Glomerular visceral epithelial cell (primary cell): ENCODE measurements around the gene ATP5PO.
"Not testable (repeated sequence)": the region's sequence is repeated elsewhere in the genome, so short reads cannot be mapped to it uniquely, and the experiment has no call there.

Source experiments
- DNase-seq: peaks from one replicate; pipeline ENCODE4 v3.0.0-alpha.2; 2016; ENCODE audit errors: extremely low spot score

Gene ATP5PO

DNA sequence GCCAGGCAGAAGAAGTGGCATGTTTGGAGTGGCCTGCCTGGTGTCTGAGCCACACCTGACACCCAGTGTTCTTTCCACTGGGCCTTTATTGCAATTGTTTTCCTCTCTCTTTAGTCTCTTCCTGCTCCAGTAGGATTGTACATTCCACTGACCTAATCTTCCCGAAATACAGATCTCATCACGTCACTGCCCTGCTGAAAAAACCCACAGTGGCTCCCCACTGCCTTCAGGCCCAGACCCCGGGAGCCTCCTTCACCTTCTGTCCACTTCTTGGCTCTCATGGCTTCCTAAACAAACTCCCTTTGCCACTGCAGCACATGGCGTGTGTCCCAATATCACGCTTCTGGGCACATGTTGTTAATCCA is 25.3 kb upstream of the ATP5PO start:
- no peak for DNase-seq

DNA sequence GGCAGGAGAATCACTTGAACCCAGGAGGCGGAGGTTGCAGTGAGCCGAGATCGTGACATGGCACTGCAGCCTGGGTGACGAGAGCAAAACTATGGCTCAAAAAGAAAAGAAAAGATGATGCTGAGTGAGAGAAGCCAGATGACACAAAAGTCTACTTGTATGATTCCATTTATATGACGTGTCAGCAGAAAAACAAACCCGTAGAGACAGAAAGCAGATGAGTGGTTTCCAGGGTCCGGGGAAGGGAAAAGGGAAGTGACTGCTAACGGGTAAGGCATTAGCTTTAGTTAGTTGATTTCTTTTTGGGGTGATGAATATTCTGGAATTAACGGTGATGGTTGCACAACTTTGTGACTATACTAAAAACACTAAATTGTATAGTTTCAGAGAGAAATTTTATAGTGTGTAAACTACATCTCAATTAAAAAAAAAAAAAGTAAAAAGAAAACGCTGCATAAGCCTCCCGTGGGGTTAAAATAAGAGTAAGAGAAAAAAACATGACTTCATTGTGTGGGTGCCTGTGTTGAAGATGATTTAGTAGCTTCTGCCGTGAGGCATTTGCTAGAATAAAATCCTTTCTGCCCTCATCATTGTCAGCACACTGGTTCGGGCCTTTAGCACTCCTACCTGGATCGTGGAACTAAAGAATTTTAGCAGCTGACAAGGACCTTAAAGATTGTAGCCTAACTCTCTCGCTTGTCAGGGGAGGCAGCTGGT is 24.7 kb upstream of the ATP5PO start:
- DNase-seq, result no peak

DNA sequence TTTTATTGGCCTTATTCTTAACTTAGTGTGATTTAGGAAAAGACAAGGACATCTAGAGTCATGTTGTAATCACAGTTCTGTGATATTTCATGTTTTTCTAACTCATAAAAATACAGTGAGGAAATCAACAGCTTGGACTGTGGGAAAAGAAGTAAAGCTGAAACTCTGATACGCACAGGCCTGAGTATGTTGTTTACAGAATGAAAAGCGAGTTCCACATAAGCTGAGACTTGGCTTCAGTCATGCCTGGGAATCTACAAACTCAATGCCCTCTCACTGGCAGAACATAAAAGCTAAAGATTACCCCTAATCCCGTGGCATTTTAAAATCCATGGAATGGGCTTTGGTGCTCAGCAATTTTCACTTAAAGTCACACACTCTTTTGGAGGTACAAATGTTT is 23.6 kb upstream of the ATP5PO start:
- no peak for DNase-seq

DNA sequence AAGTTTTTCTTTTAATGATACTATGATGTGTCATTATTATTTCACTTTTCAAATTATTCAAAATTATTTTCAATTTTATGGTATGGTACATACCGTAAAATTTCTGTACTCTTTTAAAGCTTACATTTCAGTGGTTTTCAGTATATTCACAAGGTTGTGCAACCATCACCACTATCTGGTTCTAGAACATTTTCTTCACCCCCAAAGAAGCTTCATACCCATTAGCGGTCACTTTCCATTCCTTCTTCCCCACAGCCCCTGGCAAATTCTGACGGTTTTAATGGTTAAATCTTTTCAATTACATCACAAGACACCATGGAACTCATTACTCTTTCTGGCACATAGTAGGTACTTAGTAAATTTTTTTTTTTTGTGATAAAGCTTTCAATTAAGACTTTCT is 22.8 kb upstream of the ATP5PO start:
- DNase-seq, result no peak

DNA sequence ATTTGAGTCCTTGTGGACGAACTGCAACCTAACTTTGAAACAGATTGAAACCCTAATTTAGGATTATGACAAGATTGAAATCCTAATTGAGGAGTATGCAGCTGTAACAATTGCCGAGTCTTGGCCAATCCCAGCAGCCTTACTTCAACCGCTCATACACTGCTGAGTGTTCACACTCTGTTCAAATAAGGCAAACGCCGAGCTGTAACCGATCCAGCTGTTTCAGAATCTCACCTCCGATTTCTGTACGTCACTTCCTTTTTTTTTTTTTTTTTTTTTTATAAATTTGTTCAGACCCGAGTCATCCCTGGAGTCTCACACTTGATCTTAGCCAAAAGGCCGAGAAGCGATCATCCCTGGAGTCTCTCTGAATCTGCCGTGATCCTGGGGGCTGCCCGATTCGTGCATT is 22.3 kb upstream of the ATP5PO start:
- DNase-seq, result no peak

DNA sequence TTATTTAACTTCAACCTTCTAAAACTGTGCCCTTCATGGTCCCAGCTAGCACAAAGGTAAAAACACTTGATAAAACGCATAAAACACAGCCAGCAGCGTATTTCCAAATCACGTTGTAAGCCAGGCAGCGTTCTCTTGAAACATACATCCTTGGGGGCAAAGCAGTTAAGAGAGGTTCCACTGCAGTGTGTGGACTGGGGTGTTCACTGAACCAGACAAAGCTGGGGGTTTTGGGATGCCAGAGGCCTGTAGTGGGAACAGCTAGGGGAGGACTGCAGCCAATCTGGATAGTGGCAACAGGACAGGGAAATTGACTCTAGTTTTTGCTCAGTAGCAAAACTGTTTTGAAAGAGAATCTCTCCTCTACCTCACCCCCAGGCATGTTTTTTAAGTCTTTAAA is 21.5 kb upstream of the ATP5PO start:
- DNase-seq, result no peak

DNA sequence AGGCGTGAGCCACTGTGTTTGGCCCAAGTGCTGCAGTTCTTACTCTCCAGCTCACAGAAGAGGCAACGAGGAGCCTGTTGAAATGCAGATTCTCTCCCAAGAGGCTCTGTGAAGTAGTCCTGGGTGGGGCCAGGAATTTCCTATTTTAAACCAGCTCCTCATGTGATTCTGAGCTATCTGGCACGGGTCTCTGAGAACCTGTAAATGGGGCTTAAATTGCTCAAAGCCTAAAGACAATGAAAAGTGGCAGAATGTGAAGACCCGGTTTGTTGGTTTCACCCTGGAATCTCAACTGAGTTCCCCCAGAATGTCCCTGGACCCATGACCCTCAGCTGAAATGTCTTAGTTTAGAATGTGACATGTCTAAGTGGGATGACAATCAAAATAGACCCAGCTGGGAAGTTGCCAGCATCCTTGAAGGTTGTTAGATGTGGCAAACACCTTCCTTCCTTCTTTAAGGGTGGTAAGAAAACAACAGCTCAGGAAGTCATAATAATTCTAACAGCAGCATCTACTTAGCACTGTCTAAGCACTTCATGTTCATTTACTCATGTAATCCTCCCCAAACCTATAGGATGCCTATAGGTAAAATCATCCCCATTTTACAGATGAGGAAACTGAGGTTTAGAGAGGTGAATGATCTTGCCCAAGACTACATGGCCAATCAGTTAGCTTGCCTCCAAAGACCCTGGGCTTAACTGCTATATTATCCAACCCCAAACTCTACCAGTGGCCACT is 20.9 kb upstream of the ATP5PO start:
- DNase-seq, result no peak

DNA sequence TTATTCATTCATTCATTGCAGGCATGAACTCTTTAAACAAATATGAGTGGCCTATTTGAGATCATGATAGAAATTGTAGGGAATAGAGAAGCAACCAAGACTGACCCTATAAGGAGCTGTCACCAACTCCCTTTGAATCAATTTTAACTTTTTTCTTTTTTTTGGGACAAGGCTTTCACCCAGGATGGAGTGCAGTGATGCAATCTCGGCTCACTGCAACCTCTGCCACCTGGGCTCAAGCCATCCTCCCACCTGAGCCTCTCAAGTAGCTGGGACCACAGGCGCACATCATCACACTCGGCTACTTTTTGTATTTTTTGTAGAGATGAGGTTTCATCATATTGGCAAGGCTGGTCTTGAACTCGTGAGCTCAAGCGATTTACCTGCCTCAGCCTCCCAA is 17.1 kb upstream of the ATP5PO start:
- no peak for DNase-seq

DNA sequence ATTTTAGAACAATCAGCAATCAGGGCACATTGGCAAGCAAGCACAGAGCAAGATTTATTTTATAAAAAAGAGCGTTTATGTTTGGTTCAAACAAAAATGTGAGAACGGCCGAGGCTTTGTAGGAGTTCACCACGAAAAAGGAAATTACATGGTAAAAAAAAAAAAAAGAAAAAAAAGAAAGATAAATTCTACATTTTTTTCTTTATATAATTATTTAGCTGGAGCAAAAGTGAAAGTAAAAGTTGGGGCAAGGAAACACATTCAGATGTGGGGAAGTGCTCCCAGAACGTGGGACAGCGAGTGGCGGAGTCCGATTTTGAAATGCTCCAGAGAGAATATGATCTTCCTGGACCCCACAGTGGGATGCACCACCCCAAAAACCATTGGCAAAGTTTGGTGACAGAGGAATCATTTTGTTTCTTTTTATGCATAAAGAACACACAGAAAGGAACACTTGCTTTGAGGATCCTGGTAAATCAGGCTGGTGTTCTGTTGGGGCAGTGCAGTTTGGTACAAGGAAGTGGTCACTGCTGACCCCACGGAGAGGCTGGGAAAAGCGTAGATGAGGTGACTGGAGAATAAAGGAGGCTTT is 16.3 kb upstream of the ATP5PO start:
- DNase-seq, result no peak

DNA sequence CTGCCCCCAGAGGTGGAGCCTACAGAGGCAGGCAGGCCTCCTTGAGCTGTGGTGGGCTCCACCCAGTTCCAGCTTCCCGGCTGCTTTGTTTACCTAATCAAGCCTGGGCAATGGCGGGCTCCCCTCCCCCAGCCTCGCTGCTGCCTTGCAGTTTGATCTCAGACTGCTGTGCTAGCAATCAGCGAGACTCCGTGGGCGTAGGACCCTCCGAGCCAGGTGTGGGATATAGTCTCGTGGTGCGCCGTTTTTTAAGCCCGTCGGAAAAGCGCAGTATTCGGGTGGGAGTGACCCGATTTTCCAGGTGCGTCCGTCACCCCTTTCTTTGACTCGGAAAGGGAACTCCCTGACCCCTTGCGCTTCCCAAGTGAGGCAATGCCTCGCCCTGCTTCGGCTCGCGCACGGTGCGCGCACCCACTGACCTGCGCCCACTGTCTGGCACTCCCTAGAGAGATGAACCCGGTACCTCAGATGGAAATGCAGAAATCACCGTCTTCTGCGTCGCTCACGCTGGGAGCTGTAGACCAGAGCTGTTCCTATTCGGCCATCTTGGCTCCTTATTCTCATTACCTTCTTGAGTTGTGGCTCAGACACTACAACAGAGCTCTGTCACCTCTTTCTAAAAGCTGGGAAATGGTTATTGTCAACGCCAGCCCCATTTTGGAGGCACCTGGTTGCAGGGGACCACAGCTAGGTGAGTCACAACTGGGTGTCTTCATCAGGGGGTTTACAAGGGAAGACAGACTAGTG is 15.6 kb upstream of the ATP5PO start:
- DNase-seq, result not testable (repeated sequence)

DNA sequence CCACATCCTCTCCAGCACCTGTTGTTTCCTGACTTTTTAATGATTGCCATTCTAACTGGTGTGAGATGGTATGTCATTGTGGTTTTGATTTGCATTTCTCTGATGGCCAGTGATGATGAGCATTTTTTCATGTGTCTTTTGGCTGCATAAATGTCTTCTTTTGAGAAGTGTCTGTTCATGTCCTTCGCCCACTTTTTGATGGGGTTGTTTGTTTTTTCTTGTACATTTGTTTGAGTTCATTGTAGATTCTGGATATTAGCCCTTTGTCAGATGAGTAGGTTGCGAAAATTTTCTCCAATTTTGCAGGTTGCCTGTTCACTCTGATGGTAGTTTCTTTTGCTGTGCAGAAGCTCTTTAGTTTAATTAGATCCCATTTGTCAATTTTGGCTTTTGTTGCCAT is 10.6 kb upstream of the ATP5PO start:
- DNase-seq, result not testable (repeated sequence)

DNA sequence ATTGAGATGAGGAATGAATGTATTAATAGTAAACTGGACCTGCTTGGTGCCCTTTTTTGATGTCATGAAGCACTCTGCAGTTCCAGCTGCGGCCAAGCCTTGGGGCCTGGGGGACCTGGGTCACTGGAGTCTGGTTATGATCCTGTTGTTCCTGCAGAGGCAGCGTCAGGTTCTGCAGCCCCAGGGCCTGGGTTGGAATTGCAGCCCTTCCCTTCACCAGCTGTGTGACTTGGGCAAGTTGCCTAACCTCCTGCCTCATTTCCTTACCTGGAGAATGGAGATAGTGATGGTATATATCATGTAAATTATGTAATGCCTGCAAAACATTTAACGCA is 9.1 kb upstream of the ATP5PO start:
- no peak for DNase-seq

DNA sequence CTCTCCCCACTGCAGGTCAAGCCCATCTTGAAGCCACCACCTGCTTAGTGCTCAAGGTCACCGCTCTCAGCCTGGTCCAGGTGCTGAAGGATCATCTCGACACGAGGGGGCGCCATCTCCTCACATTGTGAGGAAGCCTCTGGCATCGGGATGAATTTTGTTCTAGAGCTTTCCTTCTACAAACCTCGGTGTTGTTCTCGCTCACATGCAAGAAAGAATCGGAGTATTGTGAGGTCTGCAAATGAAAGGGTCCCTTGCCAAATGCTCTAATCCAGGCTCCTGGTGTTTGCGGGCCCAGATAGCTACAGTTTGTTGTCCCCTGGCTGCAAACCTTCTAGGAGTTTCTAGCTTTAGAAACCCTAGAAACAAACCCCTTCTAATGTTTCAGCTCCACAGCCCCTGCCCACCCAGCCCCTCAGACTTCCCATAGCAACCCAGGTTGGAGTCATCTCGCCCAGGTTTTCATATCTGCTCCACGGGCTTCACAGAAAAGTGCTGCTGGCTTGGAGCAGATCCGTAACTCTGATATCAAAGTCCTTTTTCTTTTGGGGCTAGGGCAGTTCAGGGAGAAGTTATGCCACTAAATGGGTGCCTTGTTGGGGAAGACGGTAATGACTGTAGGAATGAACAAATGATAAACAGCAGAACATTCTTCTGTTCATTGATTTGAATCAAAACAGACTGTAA is 8.6 kb upstream of the ATP5PO start:
- DNase-seq, result peak; percentile 80

DNA sequence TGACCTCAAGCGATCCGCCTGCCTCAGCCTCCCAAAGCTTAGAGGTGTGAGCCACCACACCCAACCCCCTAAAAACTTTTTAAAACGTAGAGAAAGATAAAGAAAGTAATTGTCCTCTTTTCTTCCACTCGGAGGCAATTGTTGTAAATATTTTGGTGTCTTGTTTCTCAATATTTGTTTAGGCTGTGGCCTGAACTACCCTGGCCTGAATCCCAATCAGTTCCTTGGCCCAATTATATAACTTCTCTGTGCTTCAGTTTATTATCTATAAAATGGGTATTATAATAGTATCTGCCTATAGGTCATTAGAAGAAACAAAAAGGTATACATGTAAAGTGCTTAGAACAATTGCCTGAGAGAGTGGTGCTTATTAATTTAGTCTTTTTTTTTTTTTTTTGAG is 1.8 kb upstream of the ATP5PO start:
- no peak for DNase-seq

DNA sequence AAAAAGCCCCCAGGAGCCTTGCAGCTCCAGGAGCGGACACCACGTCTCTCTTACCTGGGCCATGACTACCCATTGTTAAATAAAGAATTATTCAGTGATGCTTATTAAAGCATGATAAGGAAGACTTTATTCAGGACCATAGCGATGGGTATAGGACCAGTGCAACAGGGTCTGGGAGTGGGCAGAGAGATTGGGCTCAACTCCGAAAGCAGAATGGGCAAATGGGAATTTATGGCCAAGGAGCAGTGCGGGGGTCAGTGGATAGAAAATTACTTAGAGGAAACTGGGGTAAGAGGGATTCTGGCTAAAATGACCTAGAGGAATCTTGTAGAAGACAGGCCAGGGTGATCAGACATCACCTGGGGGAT is 580 bp upstream of the ATP5PO start:
- no peak for DNase-seq

DNA sequence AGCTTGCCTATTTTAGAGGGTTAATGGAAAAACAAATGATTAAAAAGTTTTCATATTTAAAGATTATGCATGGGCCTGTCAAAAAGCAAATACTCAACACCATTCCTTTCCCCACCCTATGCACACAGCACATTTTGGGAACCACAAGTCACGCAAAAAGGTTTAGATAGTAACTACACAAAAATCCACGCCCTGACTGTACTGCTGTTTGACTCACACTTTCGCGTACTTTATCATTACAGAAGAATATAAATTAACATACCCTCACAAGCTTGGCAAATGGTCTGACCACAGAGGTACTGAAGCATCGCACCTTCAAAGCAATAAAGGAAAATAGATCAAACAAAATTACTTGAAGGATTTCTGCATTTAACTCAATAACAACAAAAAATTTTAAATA is 1.4 kb downstream of the ATP5PO start:
- DNase-seq, result no peak

DNA sequence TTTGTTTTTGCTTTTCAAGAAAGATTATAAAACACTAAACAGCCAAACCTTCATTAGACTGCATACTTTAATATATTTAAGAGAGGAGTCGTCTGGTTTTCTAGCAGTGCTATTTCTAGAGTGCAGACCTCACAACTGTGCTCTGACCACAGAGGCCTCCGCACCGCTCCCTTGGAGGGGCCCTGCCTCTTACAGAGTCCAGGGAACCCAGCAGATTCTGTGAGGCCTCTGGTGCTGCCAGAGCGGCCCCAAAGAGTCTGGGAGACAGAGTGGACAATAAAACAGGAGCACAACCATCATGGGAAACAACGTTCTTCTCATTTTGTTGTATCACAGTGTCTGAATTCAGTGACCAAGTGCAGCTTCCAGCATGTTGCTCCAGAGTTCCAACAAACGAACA is 5.8 kb downstream of the ATP5PO start:
- no peak for DNase-seq

DNA sequence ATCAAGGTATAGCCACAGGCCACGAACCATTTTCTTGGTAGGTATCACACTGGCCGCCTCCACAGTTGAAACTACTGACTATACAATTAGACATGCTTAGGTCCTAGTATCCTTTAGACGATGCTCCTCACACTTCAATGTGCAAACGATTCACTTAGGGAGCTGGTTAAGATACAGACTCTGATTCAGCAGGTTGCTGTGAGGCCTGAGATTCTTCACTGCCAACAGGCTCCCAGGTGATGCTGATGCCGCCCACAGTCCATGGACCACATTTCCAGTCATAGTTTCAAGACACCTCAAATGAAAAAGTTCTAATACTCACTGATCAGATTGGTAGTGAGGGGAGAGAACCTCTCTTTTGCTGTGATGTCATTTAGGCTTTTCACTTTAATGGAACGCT is 6.8 kb downstream of the ATP5PO start:
- no peak for DNase-seq

DNA sequence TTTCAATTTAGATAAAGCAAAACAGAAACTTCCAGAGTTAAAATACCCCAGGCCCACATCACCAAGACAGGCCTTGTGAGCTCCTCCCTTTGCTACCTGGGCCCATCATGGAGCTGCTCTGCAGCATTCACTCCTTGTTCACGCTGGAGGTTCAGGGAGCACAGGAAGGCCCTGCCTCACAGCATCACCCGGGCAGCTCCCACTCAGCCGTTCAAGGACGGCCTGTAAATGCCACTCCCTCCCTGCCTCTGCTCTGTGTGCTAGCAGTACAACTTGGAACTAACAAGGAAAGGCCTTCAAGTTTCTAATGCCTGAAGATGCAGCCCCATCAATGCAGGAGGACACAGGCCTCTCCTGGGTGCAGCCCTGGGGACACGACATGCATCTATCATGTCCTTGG is 11.6 kb downstream of the ATP5PO start:
- no peak for DNase-seq

DNA sequence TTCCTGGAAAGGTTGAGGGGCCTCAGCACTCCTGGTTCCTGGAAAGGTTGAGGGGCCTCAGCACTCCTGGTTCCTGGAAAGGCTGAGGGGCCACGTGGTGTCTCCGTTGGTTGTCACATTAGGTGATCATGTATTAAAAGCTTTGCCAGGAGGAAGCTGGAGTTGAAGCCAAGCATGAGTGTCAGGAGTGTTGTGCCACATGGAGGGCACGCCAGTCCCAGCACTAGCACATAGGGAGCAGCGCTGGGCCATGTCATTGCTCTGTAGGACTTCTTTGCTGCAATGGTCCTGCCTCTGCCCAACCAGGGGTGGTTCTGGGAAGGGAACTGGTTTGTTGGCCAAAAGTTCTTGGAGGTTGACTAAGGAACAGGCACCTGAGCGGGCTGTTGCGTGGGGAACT is 13.3 kb downstream of the ATP5PO start:
- DNase-seq, result no peak

DNA sequence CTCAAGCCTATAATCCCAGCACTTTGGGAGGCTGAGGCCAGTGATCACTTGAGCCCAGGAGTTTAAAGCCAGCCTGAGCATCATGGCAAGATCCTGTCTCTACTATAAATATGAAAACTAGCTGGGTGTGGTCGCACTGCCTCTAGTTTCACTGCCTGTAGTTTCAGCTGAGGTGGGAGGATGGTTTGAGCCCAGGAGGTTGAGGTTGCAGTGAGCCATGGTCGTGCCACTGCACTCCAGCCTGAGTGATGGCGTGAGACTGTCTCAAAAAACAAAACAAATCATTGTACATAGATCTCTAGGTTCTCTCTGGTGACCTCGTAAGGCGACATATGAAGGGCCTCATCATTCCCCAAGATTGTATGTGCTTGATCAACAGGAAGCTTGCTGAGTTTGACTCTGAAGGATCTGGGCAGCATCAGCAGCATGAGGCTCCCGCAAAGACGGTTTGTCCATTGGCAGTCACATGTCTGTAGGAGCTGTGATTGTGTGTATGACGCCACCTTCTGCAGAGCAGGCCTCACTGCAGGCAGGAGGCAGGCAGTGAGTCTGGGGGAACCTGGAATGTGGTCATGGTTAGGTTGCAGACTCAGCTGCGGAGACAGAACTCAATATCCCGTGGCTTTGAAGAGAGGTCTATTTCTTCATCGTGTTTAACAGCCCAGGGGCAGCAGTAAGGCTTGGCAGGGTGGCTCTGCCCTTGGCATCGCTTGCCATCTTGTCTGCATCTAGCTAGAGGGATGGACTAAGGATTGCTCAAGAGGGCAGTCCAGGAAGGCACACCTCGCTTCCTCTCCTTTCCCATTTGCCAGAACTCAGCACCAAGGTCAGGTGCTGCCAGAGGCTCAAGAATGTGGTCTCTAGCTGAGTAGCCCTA is 14.0 kb downstream of the ATP5PO start:
- DNase-seq, result peak; percentile 37
